PC-3 (cell line): Measurements from ENCODE around the gene GDPD5. TPM values are rescaled to one million over a fixed set of nuclear protein-coding genes. Genes with fewer than 3 reads are reported as not detected.

Experiments
- ATAC-seq: fragments of 200-7000 bp; cut with Tn5 transposase; 2 replicates; pipeline ENCODE4 v1.9.1; 2020; ENCODE audit warnings: mild to moderate bottlenecking, moderate library complexity
- BruUV-seq: library from RNA; stranded (reverse); fragments of 400-500 nt; replicated peaks from 2 replicates; lab custom pipeline; 2021; lab: Mats Ljungman, UMichigan
- CTCF ChIA-PET: fragments of 300-600 bp; sonication (Branson Sonifier 250); formaldehyde crosslinking; loops from one replicate; lab custom pipeline; 2022; ENCODE audit warnings: antibody characterized with exemption; lab: Charles Lee
- POLR2A ChIA-PET: fragments of 300-600 bp; sonication (Branson Sonifier 250); formaldehyde crosslinking; loops from one replicate; lab custom pipeline; 2022; ENCODE audit warnings: antibody characterized with exemption; ENCODE audit not compliant: unreplicated experiment; lab: Charles Lee
- DNase-seq: peaks from one replicate; pipeline ENCODE4 v3.0.0-alpha.2; 2015
- H2AFZ ChIP-seq: fragments of 300-600 bp; sonication (generic); 2 replicates; pipeline ENCODE4 v1.6.0; 2016; ENCODE audit warnings: antibody characterized with exemption, low read length
- H3F3A ChIP-seq: fragments of 300-600 bp; sonication (generic); one replicate; pipeline ENCODE4 v1.6.0; 2017; ENCODE audit warnings: antibody characterized with exemption, low read length, control low read depth, mild to moderate bottlenecking; ENCODE audit not compliant: unreplicated experiment
- H3K27ac ChIP-seq: fragments of 300-600 bp; sonication (generic); 2 replicates; pipeline ENCODE4 v1.5.1; 2016; ENCODE audit warnings: mild to moderate bottlenecking, low read length
- H3K27me3 ChIP-seq: fragments of 300-600 bp; sonication (generic); 2 replicates; pipeline ENCODE4 v1.6.1; 2016; ENCODE audit warnings: low read length, mixed read lengths
- H3K36me3 ChIP-seq: fragments of 300-600 bp; sonication (generic); 2 replicates; pipeline ENCODE4 v1.6.1; 2016; ENCODE audit warnings: low read depth, mixed run types, low read length, mixed read lengths
- H3K4me1 ChIP-seq: fragments of 300-600 bp; sonication (generic); 2 replicates; pipeline ENCODE4 v1.5.1; 2016; ENCODE audit warnings: low read length; ENCODE audit not compliant: insufficient read depth
- H3K4me2 ChIP-seq: fragments of 300-600 bp; sonication (generic); 2 replicates; pipeline ENCODE4 v1.6.0; 2016; ENCODE audit warnings: low read length
- H3K4me3 ChIP-seq: fragments of 300-600 bp; sonication (generic); 2 replicates; pipeline ENCODE4 v1.5.1; 2016; ENCODE audit warnings: mild to moderate bottlenecking, low read length, mixed read lengths
- H3K79me2 ChIP-seq: fragments of 300-600 bp; sonication (generic); 2 replicates; pipeline ENCODE4 v1.6.1; 2017; ENCODE audit warnings: low read length, mixed read lengths
- H3K9ac ChIP-seq: fragments of 300-600 bp; sonication (generic); 2 replicates; pipeline ENCODE4 v1.6.0; 2016; ENCODE audit warnings: mild to moderate bottlenecking, low read length
- H3K9me2 ChIP-seq: fragments of 300-600 bp; sonication (generic); replicated peaks from 2 replicates; pipeline ENCODE4 v1.6.1; 2016; ENCODE audit warnings: mixed run types, low read length, mixed read lengths
- H3K9me3 ChIP-seq: fragments of 300-600 bp; sonication (generic); 2 replicates; pipeline ENCODE4 v1.6.1; 2016; ENCODE audit warnings: low read length, mixed read lengths
- H4K20me1 ChIP-seq: fragments of 300-600 bp; sonication (generic); 2 replicates; pipeline ENCODE4 v1.6.1; 2016; ENCODE audit warnings: low read length, mixed read lengths
- EZH2 ChIP-seq: fragments of 300-600 bp; sonication (generic); IDR thresholded peaks from one replicate; pipeline ENCODE4 v1.6.1; 2017; ENCODE audit warnings: antibody characterized with exemption, mild to moderate bottlenecking, low read length; ENCODE audit not compliant: unreplicated experiment
- EZH2phosphoT487 ChIP-seq: fragments of 300-600 bp; sonication (generic); IDR thresholded peaks from 2 replicates; pipeline ENCODE4 v1.6.1; 2018; ENCODE audit warnings: mild to moderate bottlenecking, antibody characterized with exemption, low read length, borderline replicate concordance
- intact Hi-C: fragments of 100-400 bp; cut with micrococcal nuclease; formaldehyde crosslinking; loops from 2 replicates; pipeline ENCODE4 v1.9.0; 2023
- total RNA-seq: library from RNA; depleted of rRNA; stranded (reverse); fragments of >200 nt; gene quantifications from 2 replicates; pipeline ENCODE4 v1.2.3, GENCODE V29; 2014
- TF ChIP-seq, protein P1 (sequence below): fragments of 300-600 bp; sonication (generic); conservative IDR thresholded peaks from 2 replicates; pipeline ENCODE4 v1.5.1; 2017; ENCODE audit warnings: antibody characterized with exemption, low read depth, mild to moderate bottlenecking, low read length

The GDPD5 gene
- total RNA-seq, 1 experiment from 2014 or later, result 21.4 TPM

- CTCF ChIA-PET, result no interaction called here
- Histone ChIP-seq H3K4me3 (no peak overlapping the region), H2AFZ (no peak overlapping the region), H3K9me2 (no peaks in the 10 kb centered on the region), H3K27ac (no peak overlapping the region), H3K9ac (no peak overlapping the region), H4K20me1 (no peaks in the 10 kb centered on the region), H3F3A (no peaks in the 10 kb centered on the region), H3K27me3 (no peaks in the 10 kb centered on the region), H3K9me3 (no peaks in the 10 kb centered on the region), H3K4me2 (no peak overlapping the region), H3K79me2 (0 out of 2 replicates have a peak, but pooled peaks cover 4% of the 10 kb centered on the region), H3K4me1 (peaks cover 2% of the 10 kb centered on the region), H3K36me3 (no peaks in the 10 kb centered on the region)
- POLR2A ChIA-PET, result no interaction called here
- no peak for DNase-seq
- TF ChIP-seq, protein P1, sequence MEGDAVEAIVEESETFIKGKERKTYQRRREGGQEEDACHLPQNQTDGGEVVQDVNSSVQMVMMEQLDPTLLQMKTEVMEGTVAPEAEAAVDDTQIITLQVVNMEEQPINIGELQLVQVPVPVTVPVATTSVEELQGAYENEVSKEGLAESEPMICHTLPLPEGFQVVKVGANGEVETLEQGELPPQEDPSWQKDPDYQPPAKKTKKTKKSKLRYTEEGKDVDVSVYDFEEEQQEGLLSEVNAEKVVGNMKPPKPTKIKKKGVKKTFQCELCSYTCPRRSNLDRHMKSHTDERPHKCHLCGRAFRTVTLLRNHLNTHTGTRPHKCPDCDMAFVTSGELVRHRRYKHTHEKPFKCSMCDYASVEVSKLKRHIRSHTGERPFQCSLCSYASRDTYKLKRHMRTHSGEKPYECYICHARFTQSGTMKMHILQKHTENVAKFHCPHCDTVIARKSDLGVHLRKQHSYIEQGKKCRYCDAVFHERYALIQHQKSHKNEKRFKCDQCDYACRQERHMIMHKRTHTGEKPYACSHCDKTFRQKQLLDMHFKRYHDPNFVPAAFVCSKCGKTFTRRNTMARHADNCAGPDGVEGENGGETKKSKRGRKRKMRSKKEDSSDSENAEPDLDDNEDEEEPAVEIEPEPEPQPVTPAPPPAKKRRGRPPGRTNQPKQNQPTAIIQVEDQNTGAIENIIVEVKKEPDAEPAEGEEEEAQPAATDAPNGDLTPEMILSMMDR, result no peak
- TF ChIP-seq EZH2 (no peak), EZH2phosphoT487 (no peak)
- intact Hi-C loops, result no loop called here
- no peak for ATAC-seq
- BruUV-seq, result no TSS peak
These were observed 6.7 kb downstream of the GDPD5 start for GRCh38 chr11:75518771-75519653.

- Histone ChIP-seq H3K27ac (no peak overlapping the region), H3K9me2 (no peaks in the 10 kb centered on the region), H3K9ac (no peak overlapping the region), H2AFZ (no peak overlapping the region), H3K9me3 (no peaks in the 10 kb centered on the region), H3K79me2 (no peaks in the 10 kb centered on the region), H4K20me1 (no peaks in the 10 kb centered on the region), H3K36me3 (no peaks in the 10 kb centered on the region), H3K27me3 (no peaks in the 10 kb centered on the region), H3F3A (no peaks in the 10 kb centered on the region), H3K4me2 (no peak overlapping the region), H3K4me1 (peaks cover 9% of the 10 kb centered on the region), H3K4me3 (no peak overlapping the region)
- intact Hi-C loops, result no loop called here
- CTCF ChIA-PET, result no interaction called here
- POLR2A ChIA-PET, result no interaction called here
- BruUV-seq, result no TSS peak
- no peak for ATAC-seq
- TF ChIP-seq EZH2phosphoT487, result no peak
- DNase-seq, result no peak
These were observed 7.6 kb downstream of the GDPD5 start for GRCh38 chr11:75518204-75518549.

DNA sequence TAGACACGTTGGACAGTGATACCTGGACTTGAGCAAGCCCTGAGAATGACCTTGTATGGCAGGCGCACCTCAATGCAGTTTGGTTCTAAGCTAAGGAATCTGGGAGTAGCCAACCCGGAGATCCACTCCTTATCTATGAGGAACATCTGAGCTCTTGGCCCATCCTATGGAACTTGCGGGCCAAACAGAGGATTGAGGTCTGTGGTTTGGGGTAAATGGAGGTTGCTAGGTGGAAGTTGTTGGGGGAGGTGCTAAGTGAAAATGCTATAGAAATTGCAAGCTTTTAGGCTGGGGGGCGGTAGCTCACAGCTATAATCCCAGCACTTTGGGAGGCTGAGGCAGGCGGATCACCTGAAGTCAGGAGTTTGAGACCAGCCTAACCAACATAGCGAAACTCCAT is 8.9 kb downstream of the GDPD5 start:
- Histone ChIP-seq H4K20me1 (no peaks in the 10 kb centered on the region), H3K4me2 (no peak overlapping the region), H3K9ac (no peak overlapping the region), H3K9me2 (no peaks in the 10 kb centered on the region), H3K36me3 (no peaks in the 10 kb centered on the region), H3K4me1 (peaks cover 10% of the 10 kb centered on the region), H3K27me3 (no peaks in the 10 kb centered on the region), H3F3A (no peaks in the 10 kb centered on the region), H3K9me3 (no peaks in the 10 kb centered on the region), H3K27ac (no peak overlapping the region), H3K79me2 (no peaks in the 10 kb centered on the region), H3K4me3 (no peak overlapping the region), H2AFZ (no peak overlapping the region)
- ATAC-seq (no peak), DNase-seq (no peak)
- CTCF ChIA-PET, result no interaction called here
- intact Hi-C loops, result no loop called here
- POLR2A ChIA-PET, result no interaction called here
- no TSS peak for BruUV-seq
- TF ChIP-seq, protein P1, result no peak
- TF ChIP-seq EZH2phosphoT487, result no peak
- no peak for TF ChIP-seq EZH2
